Kidney (tissue), 14 donors: ENCODE data around the gene CSTB. TPM values are rescaled to one million over a fixed set of nuclear protein-coding genes. Genes with fewer than 3 reads are reported as not detected.

Source experiments
- DNase-seq, 5 donors: peaks; one replicate each; pipeline ENCODE4 v3.0.0-alpha.2; 2013 to 2020
- FAIRE-seq: peaks from 2 replicates; lab custom pipeline; 2012; peaks lifted over from hg19 to GRCh38; lab: Jason Lieb, UNC
- H3K27ac ChIP-seq, 2 donors: one replicate each; pipeline ENCODE4 v1.7.0; 2013; ENCODE audit warnings: low read depth in 2 of 2, low read length in 2 of 2, inconsistent platforms in 1 of 2
- H3K27me3 ChIP-seq: one replicate; pipeline ENCODE4 v1.7.1; 2013; ENCODE audit warnings: low read length, inconsistent platforms; ENCODE audit not compliant: control insufficient read depth, insufficient read depth
- H3K36me3 ChIP-seq, 3 donors: one replicate each; pipeline versions ENCODE4 v1.7.0 to v1.7.1; 2013; ENCODE audit warnings: low read length in 3 of 3, control low read depth in 1 of 3, inconsistent platforms in 1 of 3; ENCODE audit not compliant: insufficient read depth in 3 of 3, control insufficient read depth in 2 of 3
- H3K4me1 ChIP-seq, 3 donors: one replicate each; pipeline versions ENCODE4 v1.7.0 to v1.7.1; 2013; ENCODE audit warnings: low read length in 3 of 3, inconsistent platforms in 1 of 3, low read depth in 1 of 3; ENCODE audit not compliant: control insufficient read depth in 2 of 3, insufficient read depth in 2 of 3
- H3K4me3 ChIP-seq, 3 donors: one replicate each; pipeline versions ENCODE4 v1.7.0 to v1.8.1; 2013; ENCODE audit warnings: low read length in 3 of 3, control low read depth in 1 of 3, inconsistent platforms in 1 of 3
- H3K9ac ChIP-seq, 3 donors: one replicate each; pipeline versions ENCODE4 v1.7.0 to v1.7.1; 2013; ENCODE audit warnings: low read length in 3 of 3, control low read depth in 1 of 3, inconsistent platforms in 1 of 3
- H3K9me3 ChIP-seq, 3 donors: one replicate each; pipeline versions ENCODE4 v1.7.0 to v1.7.1; 2013; ENCODE audit warnings: low read length in 3 of 3, control low read depth in 1 of 3, inconsistent platforms in 1 of 3; ENCODE audit not compliant: control insufficient read depth in 2 of 3, insufficient read depth in 1 of 3
- CTCF ChIP-seq: IDR thresholded peaks from 3 replicates; pipeline ENCODE4 v1.5.1; 2012; ENCODE audit warnings: mild to moderate bottlenecking, moderate library complexity, borderline replicate concordance; ENCODE audit not compliant: insufficient read depth; ENCODE audit errors: extremely low read depth
- intact Hi-C: fragments of 100-400 bp; cut with DNase I; formaldehyde crosslinking; loops from one replicate; pipeline ENCODE4 v1.11.1; 2022
- polyA plus RNA-seq: library from polyadenylated mRNA; stranded (reverse); fragments of 350-450 nt; fragmentation: Illumina TruSeq; extraction: RNeasy Lipid Tissue Mini Kit (QIAGEN cat#74804); gene quantifications from one replicate; pipeline ENCODE4 v1.2.3, GENCODE V29; 2014; ENCODE audit warnings: low read depth, low replicate concordance; ENCODE audit not compliant: insufficient read depth
- total RNA-seq: library from RNA; stranded (reverse); fragmentation: NEBNext Ultra II Directional; extraction: Animal tissue kit (Norgen Biotek cat#: 25700); gene quantifications from one replicate; pipeline ENCODE4 v1.2.1, GENCODE V29; 2021
- donor health status: control.
- donor health status: control.
- donor health status: control.
- donor health status: control.
- donor health status: control.
- donor health status: DM: yes; HTN: yes; CAD: no.
- donor health status: Normal renal cell carcinoma (clear cell type).

Gene CSTB
- total and polyA plus RNA-seq, 2 donors from 2014 or later: 74.5 to 97.8 TPM

GRCh38 chr21:43774163-43774562 lies 1.9 kb downstream of the CSTB start:
- no peak for TF ChIP-seq CTCF
- Histone ChIP-seq H3K27me3 (no peaks in the 10 kb centered on the region), H3K36me3 (peaks cover 0 to 4% (median 3%) of the 10 kb centered on the region in 3 donors), H3K27ac (no peak overlapping the region), H3K9me3 (no peaks in the 10 kb centered on the region), H3K9ac (no peak overlapping the region), H3K4me1 (peaks cover 0 to 4% (median 0%) of the 10 kb centered on the region in 3 donors), H3K4me3 (no peak overlapping the region)
- no peak for FAIRE-seq
- intact Hi-C loops: no loop called here
- DNase-seq: no peak

- Histone ChIP-seq H3K9ac (no peak overlapping the region), H3K36me3 (peaks cover 0 to 4% (median 3%) of the 10 kb centered on the region in 3 donors), H3K27ac (no peak overlapping the region), H3K27me3 (no peaks in the 10 kb centered on the region), H3K4me1 (peaks cover 0 to 11% (median 0%) of the 10 kb centered on the region in 3 donors), H3K9me3 (no peaks in the 10 kb centered on the region), H3K4me3 (no peak overlapping the region)
- intact Hi-C loops: no loop called here
- FAIRE-seq (no peak), DNase-seq (no peak)
- no peak for TF ChIP-seq CTCF
These were observed 3.7 kb downstream of the CSTB start for GRCh38 chr21:43772425-43772821.

GRCh38 chr21:43771698-43772424 lies 4.2 kb downstream of the CSTB start:
- no peak overlapping the region for H3K27ac ChIP-seq
- intact Hi-C loops: no loop called here
- H3K4me3 ChIP-seq: no peak overlapping the region
- H3K9me3 ChIP-seq: peaks cover 0 to 2% (median 0%) of the 10 kb centered on the region in 3 donors
- DNase-seq (no peak), FAIRE-seq (no peak)
- no peaks in the 10 kb centered on the region for H3K27me3 ChIP-seq
- H3K9ac ChIP-seq: no peak overlapping the region
- peaks cover 0 to 4% (median 3%) of the 10 kb centered on the region in 3 donors for H3K36me3 ChIP-seq
- peaks cover 0 to 15% (median 0%) of the 10 kb centered on the region in 3 donors for H3K4me1 ChIP-seq
- no peak for TF ChIP-seq CTCF
